GM19023 (cell line): ENCODE measurements around the gene RPS23.

Source experiments
- ATAC-seq: cut with Tn5 transposase; IDR thresholded peaks from one replicate; pipeline ENCODE4 v1.9.1; 2021; ENCODE audit warnings: mild to moderate bottlenecking, moderate library complexity; ENCODE audit not compliant: unreplicated experiment

Gene RPS23

GRCh38 chr5:82246960-82247574, 31.1 kb downstream of the RPS23 start:
- ATAC-seq: no peak

- no peak for ATAC-seq
These were observed 33.1 kb downstream of the RPS23 start for GRCh38 chr5:82244854-82245635.

GRCh38 chr5:82244151-82244550, 34.0 kb downstream of the RPS23 start:
- no peak for ATAC-seq

GRCh38 chr5:82234885-82235284, 43.3 kb downstream of the RPS23 start:
- ATAC-seq: no peak

GRCh38 chr5:82225525-82226172, 52.5 kb downstream of the RPS23 start:
- peak; percentile 96 for ATAC-seq
